HEK293 (cell line): ENCODE data around the gene CEP295NL.

Source experiments
- GFI1B ChIP-seq: fragments of 450-650 bp; formaldehyde crosslinking; IDR thresholded peaks from 2 replicates; pipeline ENCODE4 v1.5.1; 2016; ENCODE audit warnings: missing biosample characterization, missing genetic modification characterization
- GLIS1 ChIP-seq: fragments of 450-650 bp; formaldehyde crosslinking; IDR thresholded peaks from 2 replicates; pipeline ENCODE4 v1.5.1; 2016; ENCODE audit warnings: missing biosample characterization, missing genetic modification characterization
- HOXA7 ChIP-seq: sonication (generic); formaldehyde crosslinking; IDR thresholded peaks from 2 replicates; pipeline ENCODE4 v1.8.1; 2022; ENCODE audit warnings: missing genetic modification reagents, borderline replicate concordance
- HOXC10 ChIP-seq: sonication (generic); formaldehyde crosslinking; IDR thresholded peaks from 2 replicates; pipeline ENCODE4 v1.8.1; 2023; ENCODE audit warnings: mild to moderate bottlenecking, missing genetic modification reagents
- KLF1 ChIP-seq: fragments of 450-650 bp; formaldehyde crosslinking; IDR thresholded peaks from 2 replicates; pipeline ENCODE4 v1.5.1; 2016; ENCODE audit warnings: missing biosample characterization, missing genetic modification characterization
- SCRT1 ChIP-seq: fragments of 450-650 bp; formaldehyde crosslinking; IDR thresholded peaks from 2 replicates; pipeline ENCODE4 v1.5.1; 2016; ENCODE audit warnings: missing biosample characterization, missing genetic modification characterization, borderline replicate concordance
- WT1 ChIP-seq: fragments of 450-650 bp; formaldehyde crosslinking; IDR thresholded peaks from 2 replicates; pipeline ENCODE4 v1.5.1; 2016; ENCODE audit warnings: missing biosample characterization, missing genetic modification characterization
- ZBTB20 ChIP-seq: fragments of 450-650 bp; formaldehyde crosslinking; IDR thresholded peaks from 2 replicates; pipeline ENCODE4 v1.5.1; 2016; ENCODE audit warnings: missing biosample characterization, missing genetic modification characterization
- ZBTB7A ChIP-seq: fragments of 450-650 bp; formaldehyde crosslinking; IDR thresholded peaks from 2 replicates; pipeline ENCODE4 v1.5.1; 2016; ENCODE audit warnings: low read depth, missing biosample characterization, missing genetic modification characterization
- ZFHX2 ChIP-seq: fragments of 450-650 bp; formaldehyde crosslinking; conservative IDR thresholded peaks from 2 replicates; pipeline ENCODE4 v1.5.1; 2016; ENCODE audit warnings: missing biosample characterization, missing genetic modification characterization
- ZIC2 ChIP-seq: fragments of 450-650 bp; formaldehyde crosslinking; IDR thresholded peaks from 2 replicates; pipeline ENCODE4 v1.5.1; 2016; ENCODE audit warnings: missing biosample characterization, missing genetic modification characterization
- ZNF211 ChIP-seq: fragments of 450-650 bp; formaldehyde crosslinking; IDR thresholded peaks from 2 replicates; pipeline ENCODE4 v1.5.1; 2016; ENCODE audit warnings: low read depth, missing biosample characterization, missing genetic modification characterization
- ZNF24 ChIP-seq: fragments of 450-650 bp; formaldehyde crosslinking; IDR thresholded peaks from 2 replicates; pipeline ENCODE4 v1.5.1; 2016; ENCODE audit warnings: missing biosample characterization, missing genetic modification characterization
- ZNF248 ChIP-seq: fragments of 450-650 bp; formaldehyde crosslinking; IDR thresholded peaks from 2 replicates; pipeline ENCODE4 v1.5.1; 2017; ENCODE audit warnings: missing biosample characterization, missing genetic modification characterization
- ZNF391 ChIP-seq: fragments of 450-650 bp; formaldehyde crosslinking; IDR thresholded peaks from 2 replicates; pipeline ENCODE4 v1.5.1; 2016; ENCODE audit warnings: low read depth, missing biosample characterization, missing genetic modification characterization, borderline replicate concordance
- ZNF394 ChIP-seq: fragments of 450-650 bp; formaldehyde crosslinking; IDR thresholded peaks from 2 replicates; pipeline ENCODE4 v1.5.1; 2016; ENCODE audit warnings: missing biosample characterization, missing genetic modification characterization, mild to moderate bottlenecking, moderate library complexity, borderline replicate concordance
- ZNF426 ChIP-seq: fragments of 450-650 bp; formaldehyde crosslinking; IDR thresholded peaks from 2 replicates; pipeline ENCODE4 v1.5.1; 2017; ENCODE audit warnings: missing biosample characterization, missing genetic modification characterization, mild to moderate bottlenecking, inconsistent platforms, moderate library complexity
- ZNF596 ChIP-seq: fragments of 450-650 bp; IDR thresholded peaks from 2 replicates; pipeline ENCODE4 v1.5.0; 2018; ENCODE audit warnings: missing biosample characterization, mild to moderate bottlenecking, missing genetic modification characterization, moderate library complexity
- ZNF610 ChIP-seq: fragments of 450-650 bp; formaldehyde crosslinking; IDR thresholded peaks from 2 replicates; pipeline ENCODE4 v1.5.1; 2016; ENCODE audit warnings: missing biosample characterization, missing genetic modification characterization, borderline replicate concordance
- ZNF660 ChIP-seq: fragments of 450-650 bp; IDR thresholded peaks from 2 replicates; pipeline ENCODE4 v1.5.1; 2018; ENCODE audit warnings: missing biosample characterization, mild to moderate bottlenecking, missing genetic modification characterization
- ZNF707 ChIP-seq: fragments of 450-650 bp; formaldehyde crosslinking; IDR thresholded peaks from 2 replicates; pipeline ENCODE4 v1.5.1; 2016; ENCODE audit warnings: missing biosample characterization, missing genetic modification characterization
- ZNF776 ChIP-seq: fragments of 450-650 bp; formaldehyde crosslinking; IDR thresholded peaks from 2 replicates; pipeline ENCODE4 v1.5.0; 2017; ENCODE audit warnings: missing biosample characterization, missing genetic modification characterization, borderline replicate concordance
- ZXDB ChIP-seq: fragments of 450-650 bp; formaldehyde crosslinking; IDR thresholded peaks from 2 replicates; pipeline ENCODE4 v1.5.1; 2016; ENCODE audit warnings: missing biosample characterization, missing genetic modification characterization
- TF ChIP-seq, protein P1 (sequence below): fragments of 450-650 bp; formaldehyde crosslinking; IDR thresholded peaks from 2 replicates; pipeline ENCODE4 v1.5.1; 2017; ENCODE audit warnings: missing biosample characterization, missing genetic modification characterization
- TF ChIP-seq, protein P2 (sequence below): fragments of 450-650 bp; formaldehyde crosslinking; IDR thresholded peaks from 2 replicates; pipeline ENCODE4 v1.5.1; 2017; ENCODE audit warnings: missing biosample characterization, missing genetic modification characterization
- TF ChIP-seq, protein P3 (sequence below): fragments of 450-650 bp; formaldehyde crosslinking; IDR thresholded peaks from 2 replicates; pipeline ENCODE4 v1.5.1; 2016; ENCODE audit warnings: missing biosample characterization, missing genetic modification characterization
- TF ChIP-seq, protein P4 (sequence below): fragments of 450-650 bp; formaldehyde crosslinking; IDR thresholded peaks from 2 replicates; pipeline ENCODE4 v1.5.1; 2016; ENCODE audit warnings: missing biosample characterization, missing genetic modification characterization
- TF ChIP-seq, protein P5 (sequence below): fragments of 450-650 bp; formaldehyde crosslinking; IDR thresholded peaks from 2 replicates; pipeline ENCODE4 v1.5.1; 2016; ENCODE audit warnings: missing biosample characterization, missing genetic modification characterization

Gene CEP295NL

DNA sequence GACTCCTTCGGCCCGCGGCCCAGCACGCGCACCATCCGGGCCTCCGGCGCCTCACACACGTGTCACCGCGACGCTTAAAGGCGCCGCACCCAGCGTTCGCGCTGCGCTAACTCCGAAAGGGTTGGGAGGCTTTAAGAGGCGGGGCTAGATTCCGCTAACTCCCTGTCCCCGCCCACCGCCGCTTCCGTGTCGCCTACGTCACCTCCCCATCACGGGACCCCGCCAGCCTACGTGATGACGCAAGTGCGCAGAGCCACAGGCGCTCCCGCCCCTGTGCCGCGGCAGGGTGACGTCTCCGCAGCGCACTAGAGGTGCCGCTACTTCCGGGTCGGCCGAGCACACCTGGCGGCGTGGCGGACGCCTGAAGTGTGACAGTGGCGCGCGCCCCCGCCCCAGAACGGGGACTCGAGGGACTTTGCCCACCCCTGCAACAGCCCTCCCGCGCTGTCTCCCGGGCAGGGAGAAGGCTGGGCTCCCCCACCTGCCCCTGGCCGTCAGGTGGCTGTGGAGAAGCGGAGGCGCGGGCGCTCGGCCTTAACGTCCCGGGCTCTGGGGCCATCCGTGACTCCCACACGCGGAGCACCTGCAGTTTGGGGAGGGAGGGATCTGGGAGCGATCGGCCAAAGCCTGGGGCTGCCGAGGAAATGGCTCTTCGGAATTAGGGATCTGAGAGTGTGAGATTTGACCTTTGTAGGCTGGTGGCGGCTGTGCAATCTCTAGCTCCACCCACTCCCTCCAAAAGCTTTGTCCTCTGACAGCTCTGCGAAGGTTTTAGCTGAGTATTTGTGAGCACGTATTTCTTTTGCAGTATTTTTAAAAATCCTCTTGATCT, 62.0 kb downstream of the CEP295NL start, which contains the start of gene USP36 (continued):
- TF ChIP-seq, protein P1, sequence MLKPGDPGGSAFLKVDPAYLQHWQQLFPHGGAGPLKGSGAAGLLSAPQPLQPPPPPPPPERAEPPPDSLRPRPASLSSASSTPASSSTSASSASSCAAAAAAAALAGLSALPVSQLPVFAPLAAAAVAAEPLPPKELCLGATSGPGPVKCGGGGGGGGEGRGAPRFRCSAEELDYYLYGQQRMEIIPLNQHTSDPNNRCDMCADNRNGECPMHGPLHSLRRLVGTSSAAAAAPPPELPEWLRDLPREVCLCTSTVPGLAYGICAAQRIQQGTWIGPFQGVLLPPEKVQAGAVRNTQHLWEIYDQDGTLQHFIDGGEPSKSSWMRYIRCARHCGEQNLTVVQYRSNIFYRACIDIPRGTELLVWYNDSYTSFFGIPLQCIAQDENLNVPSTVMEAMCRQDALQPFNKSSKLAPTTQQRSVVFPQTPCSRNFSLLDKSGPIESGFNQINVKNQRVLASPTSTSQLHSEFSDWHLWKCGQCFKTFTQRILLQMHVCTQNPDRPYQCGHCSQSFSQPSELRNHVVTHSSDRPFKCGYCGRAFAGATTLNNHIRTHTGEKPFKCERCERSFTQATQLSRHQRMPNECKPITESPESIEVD (tag by site-specific recombination) = no peak
- peak; percentile 91 for TF ChIP-seq ZFHX2 (tag by site-specific recombination)
- TF ChIP-seq ZNF707 = no peak
- TF ChIP-seq HOXC10 (CRISPR knock-in tag) = peak; percentile 46; the same call in 1 of the 2 replicates
- TF ChIP-seq SCRT1 (tag by site-specific recombination) = peak; percentile 95
- TF ChIP-seq, protein P2, sequence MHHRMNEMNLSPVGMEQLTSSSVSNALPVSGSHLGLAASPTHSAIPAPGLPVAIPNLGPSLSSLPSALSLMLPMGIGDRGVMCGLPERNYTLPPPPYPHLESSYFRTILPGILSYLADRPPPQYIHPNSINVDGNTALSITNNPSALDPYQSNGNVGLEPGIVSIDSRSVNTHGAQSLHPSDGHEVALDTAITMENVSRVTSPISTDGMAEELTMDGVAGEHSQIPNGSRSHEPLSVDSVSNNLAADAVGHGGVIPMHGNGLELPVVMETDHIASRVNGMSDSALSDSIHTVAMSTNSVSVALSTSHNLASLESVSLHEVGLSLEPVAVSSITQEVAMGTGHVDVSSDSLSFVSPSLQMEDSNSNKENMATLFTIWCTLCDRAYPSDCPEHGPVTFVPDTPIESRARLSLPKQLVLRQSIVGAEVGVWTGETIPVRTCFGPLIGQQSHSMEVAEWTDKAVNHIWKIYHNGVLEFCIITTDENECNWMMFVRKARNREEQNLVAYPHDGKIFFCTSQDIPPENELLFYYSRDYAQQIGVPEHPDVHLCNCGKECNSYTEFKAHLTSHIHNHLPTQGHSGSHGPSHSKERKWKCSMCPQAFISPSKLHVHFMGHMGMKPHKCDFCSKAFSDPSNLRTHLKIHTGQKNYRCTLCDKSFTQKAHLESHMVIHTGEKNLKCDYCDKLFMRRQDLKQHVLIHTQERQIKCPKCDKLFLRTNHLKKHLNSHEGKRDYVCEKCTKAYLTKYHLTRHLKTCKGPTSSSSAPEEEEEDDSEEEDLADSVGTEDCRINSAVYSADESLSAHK (tag by site-specific recombination) = 0 out of 2 replicates have a peak, but pooled peaks have one; percentile 47
- TF ChIP-seq ZNF394 = peak; percentile 96
- TF ChIP-seq GFI1B = 0 out of 2 replicates have a peak, but pooled peaks have one; percentile 7
- no peak for TF ChIP-seq ZNF248
- peak; percentile 81 for TF ChIP-seq ZNF24 (tag by site-specific recombination)
- TF ChIP-seq ZNF660 (tag by site-specific recombination) = no peak
- TF ChIP-seq, protein P3, sequence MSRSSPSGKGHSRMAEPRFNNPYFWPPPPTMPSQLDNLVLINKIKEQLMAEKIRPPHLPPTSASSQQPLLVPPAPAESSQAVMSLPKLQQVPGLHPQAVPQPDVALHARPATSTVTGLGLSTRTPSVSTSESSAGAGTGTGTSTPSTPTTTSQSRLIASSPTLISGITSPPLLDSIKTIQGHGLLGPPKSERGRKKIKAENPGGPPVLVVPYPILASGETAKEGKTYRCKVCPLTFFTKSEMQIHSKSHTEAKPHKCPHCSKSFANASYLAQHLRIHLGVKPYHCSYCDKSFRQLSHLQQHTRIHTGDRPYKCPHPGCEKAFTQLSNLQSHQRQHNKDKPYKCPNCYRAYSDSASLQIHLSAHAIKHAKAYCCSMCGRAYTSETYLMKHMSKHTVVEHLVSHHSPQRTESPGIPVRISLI (tag by site-specific recombination) = no peak
- no peak for TF ChIP-seq ZNF426 (tag by site-specific recombination)
- peak; percentile 80 for TF ChIP-seq WT1
- peak; percentile 82 for TF ChIP-seq ZIC2 (tag by site-specific recombination)
- peak; percentile 90 for TF ChIP-seq KLF1 (tag by site-specific recombination)
- TF ChIP-seq, protein P4, sequence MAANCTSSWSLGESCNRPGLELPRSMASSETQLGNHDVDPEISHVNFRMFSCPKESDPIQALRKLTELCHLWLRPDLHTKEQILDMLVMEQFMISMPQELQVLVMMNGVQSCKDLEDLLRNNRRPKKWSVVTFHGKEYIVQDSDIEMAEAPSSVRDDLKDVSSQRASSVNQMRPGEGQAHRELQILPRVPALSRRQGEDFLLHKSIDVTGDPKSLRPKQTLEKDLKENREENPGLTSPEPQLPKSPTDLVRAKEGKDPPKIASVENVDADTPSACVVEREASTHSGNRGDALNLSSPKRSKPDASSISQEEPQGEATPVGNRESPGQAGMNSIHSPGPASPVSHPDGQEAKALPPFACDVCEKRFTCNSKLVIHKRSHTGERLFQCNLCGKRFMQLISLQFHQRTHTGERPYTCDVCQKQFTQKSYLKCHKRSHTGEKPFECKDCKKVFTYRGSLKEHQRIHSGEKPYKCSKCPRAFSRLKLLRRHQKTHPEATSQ (tag by site-specific recombination) = peak; percentile 70; the same call in 1 of the 2 replicates
- peak; percentile 38; the same call in 1 of the 2 replicates for TF ChIP-seq ZBTB7A
- TF ChIP-seq ZNF610 (tag by site-specific recombination) = 0 out of 2 replicates have a peak, but pooled peaks have one; percentile 45
- TF ChIP-seq ZBTB20 (tag by site-specific recombination) = peak; percentile 94
- no peak for TF ChIP-seq HOXA7 (CRISPR knock-in tag)
- peak; percentile 81 for TF ChIP-seq GLIS1
- no peak for TF ChIP-seq ZNF596 (tag by site-specific recombination)
- peak; percentile 64; the same call in 1 of the 2 replicates for TF ChIP-seq ZNF391 (tag by site-specific recombination)
- no peak for TF ChIP-seq ZNF776 (tag by site-specific recombination)
- peak; percentile 90 for TF ChIP-seq ZXDB
- TF ChIP-seq, protein P5, sequence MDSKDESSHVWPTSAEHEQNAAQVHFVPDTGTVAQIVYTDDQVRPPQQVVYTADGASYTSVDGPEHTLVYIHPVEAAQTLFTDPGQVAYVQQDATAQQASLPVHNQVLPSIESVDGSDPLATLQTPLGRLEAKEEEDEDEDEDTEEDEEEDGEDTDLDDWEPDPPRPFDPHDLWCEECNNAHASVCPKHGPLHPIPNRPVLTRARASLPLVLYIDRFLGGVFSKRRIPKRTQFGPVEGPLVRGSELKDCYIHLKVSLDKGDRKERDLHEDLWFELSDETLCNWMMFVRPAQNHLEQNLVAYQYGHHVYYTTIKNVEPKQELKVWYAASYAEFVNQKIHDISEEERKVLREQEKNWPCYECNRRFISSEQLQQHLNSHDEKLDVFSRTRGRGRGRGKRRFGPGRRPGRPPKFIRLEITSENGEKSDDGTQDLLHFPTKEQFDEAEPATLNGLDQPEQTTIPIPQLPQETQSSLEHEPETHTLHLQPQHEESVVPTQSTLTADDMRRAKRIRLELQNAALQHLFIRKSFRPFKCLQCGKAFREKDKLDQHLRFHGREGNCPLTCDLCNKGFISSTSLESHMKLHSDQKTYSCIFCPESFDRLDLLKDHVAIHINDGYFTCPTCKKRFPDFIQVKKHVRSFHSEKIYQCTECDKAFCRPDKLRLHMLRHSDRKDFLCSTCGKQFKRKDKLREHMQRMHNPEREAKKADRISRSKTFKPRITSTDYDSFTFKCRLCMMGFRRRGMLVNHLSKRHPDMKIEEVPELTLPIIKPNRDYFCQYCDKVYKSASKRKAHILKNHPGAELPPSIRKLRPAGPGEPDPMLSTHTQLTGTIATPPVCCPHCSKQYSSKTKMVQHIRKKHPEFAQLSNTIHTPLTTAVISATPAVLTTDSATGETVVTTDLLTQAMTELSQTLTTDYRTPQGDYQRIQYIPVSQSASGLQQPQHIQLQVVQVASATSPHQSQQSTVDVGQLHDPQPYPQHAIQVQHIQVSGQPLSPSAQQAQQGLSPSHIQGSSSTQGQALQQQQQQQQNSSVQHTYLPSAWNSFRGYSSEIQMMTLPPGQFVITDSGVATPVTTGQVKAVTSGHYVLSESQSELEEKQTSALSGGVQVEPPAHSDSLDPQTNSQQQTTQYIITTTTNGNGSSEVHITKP = peak; percentile 78
- no peak for TF ChIP-seq ZNF211 (tag by site-specific recombination)
